CD4-positive, alpha-beta T cell treated with Interleukin-21 for 1 hour (primary cell): ENCODE results near the gene SELENOS.
"Not testable (repeated sequence)": the region's sequence is repeated elsewhere in the genome, so short reads cannot be mapped to it uniquely, and the experiment has no call there.

ENCODE experiments used
- DNase-seq: peaks from one replicate; pipeline ENCODE4 v3.0.0-alpha.2; 2020

Gene SELENOS

GRCh38 chr15:101309436-101310160 is 32.3 kb upstream of the SELENOS start:
- DNase-seq, result no peak

GRCh38 chr15:101308604-101309435 is 31.5 kb upstream of the SELENOS start:
- DNase-seq, result no peak

GRCh38 chr15:101307897-101308603 is 30.8 kb upstream of the SELENOS start:
- no peak for DNase-seq

GRCh38 chr15:101307048-101307896 is 30.0 kb upstream of the SELENOS start:
- no peak for DNase-seq

- DNase-seq, result no peak
These were observed 29.2 kb upstream of the SELENOS start for GRCh38 chr15:101306341-101307047.

GRCh38 chr15:101305820-101306255 is 28.6 kb upstream of the SELENOS start:
- no peak for DNase-seq

GRCh38 chr15:101303408-101303807 is 26.1 kb upstream of the SELENOS start:
- no peak for DNase-seq

GRCh38 chr15:101296418-101297405 is 19.4 kb upstream of the SELENOS start:
- no peak for DNase-seq

GRCh38 chr15:101295607-101296161 is 18.4 kb upstream of the SELENOS start:
- no peak for DNase-seq

GRCh38 chr15:101294731-101295606 is 17.7 kb upstream of the SELENOS start, which contains the start of gene SNRPA1:
TSS of gene SNRPA1 (minus strand) at chr15:101295248. CDS start at chr15:101295178, 70 bp downstream.
- peak; percentile 97 for DNase-seq

GRCh38 chr15:101293122-101293521 is 15.8 kb upstream of the SELENOS start:
- DNase-seq, result no peak

- DNase-seq, result peak; percentile 74
These were observed 11.7 kb upstream of the SELENOS start for GRCh38 chr15:101288905-101289513.

GRCh38 chr15:101287342-101287741 is 10.1 kb upstream of the SELENOS start:
- not testable (repeated sequence) for DNase-seq

- DNase-seq, result no peak
These were observed 9.3 kb upstream of the SELENOS start for GRCh38 chr15:101286471-101287114.

GRCh38 chr15:101283931-101284330 is 6.6 kb upstream of the SELENOS start:
- no peak for DNase-seq

GRCh38 chr15:101280007-101280406 is 2.7 kb upstream of the SELENOS start:
- DNase-seq, result no peak

- DNase-seq, result no peak
These were observed 769 bp upstream of the SELENOS start for GRCh38 chr15:101277943-101278564.
